Measurements from ENCODE around the gene CKM.
"Not testable (repeated sequence)": the region's sequence is repeated elsewhere in the genome, so short reads cannot be mapped to it uniquely, and the experiment has no call there.

The CKM gene

GRCh38 chr19:45290381-45290931, 32.2 kb downstream of the CKM start:
- no peak for DNase-seq (ENCODE audit: low spot score)

- DNase-seq (ENCODE audit: low spot score), result no peak
Measured at GRCh38 chr19:45283443-45284033, 39.1 kb downstream of the CKM start.

DNA sequence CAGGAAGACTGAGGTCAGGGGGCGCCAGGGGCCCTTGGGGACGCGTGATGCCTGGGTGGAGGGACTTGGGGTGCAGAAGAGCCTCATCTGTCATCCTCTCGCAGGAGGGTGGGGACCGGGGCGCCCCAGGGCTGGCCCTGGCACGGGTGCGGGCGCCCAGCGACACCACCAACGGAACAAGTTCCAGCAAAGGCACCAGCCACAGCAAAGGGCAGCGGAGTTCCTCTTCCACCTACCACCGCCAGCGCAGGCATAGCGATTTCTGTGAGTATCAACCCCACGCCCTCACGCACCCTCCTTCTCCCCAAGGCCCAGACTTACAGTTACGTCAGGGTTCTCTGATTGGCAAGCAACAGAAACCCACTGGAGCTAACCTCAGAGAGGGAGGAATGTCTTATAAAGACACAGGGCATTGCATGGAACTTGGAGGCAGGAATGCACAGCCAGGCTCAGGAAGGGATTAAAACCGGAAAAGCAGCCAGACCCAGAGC, 42.2 kb downstream of the CKM start:
- DNase-seq (ENCODE audit: low spot score), result no peak

- DNase-seq (ENCODE audit: low spot score), result no peak
Measured at GRCh38 chr19:45279587-45280192, 43.0 kb downstream of the CKM start.

GRCh38 chr19:45278087-45278486, 44.6 kb downstream of the CKM start:
- DNase-seq (ENCODE audit: low spot score), result no peak

- DNase-seq (ENCODE audit: low spot score), result no peak
Measured at GRCh38 chr19:45276284-45276687, 46.4 kb downstream of the CKM start.

- DNase-seq (ENCODE audit: low spot score), result no peak
Measured at GRCh38 chr19:45275370-45275971, 47.2 kb downstream of the CKM start.

GRCh38 chr19:45273521-45273855, 49.2 kb downstream of the CKM start:
- no peak for DNase-seq (ENCODE audit: low spot score)

DNA sequence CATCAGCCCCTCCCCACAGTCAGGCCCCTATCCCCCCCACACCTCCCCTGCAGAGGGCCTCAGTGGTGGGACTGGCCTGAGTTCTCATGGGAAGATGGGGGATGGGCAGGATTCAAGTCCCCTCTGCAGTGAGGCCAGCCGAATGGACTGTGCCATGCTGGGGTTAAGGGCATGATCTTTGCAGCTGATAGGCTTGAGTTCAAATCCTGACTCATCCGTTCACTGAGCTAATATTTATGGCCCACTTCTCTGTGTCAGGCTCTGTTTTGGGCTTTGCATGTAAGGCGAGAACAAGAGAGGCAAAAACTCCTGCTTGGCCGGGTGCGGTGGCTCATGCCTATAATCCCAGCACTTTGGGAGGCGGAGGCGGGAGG, 51.0 kb downstream of the CKM start:
- no peak for DNase-seq (ENCODE audit: low spot score)

GRCh38 chr19:45271098-45271734, 51.5 kb downstream of the CKM start:
- no peak for DNase-seq (ENCODE audit: low spot score)

- DNase-seq (ENCODE audit: low spot score), result not testable (repeated sequence)
Measured at GRCh38 chr19:45269939-45270338, 52.7 kb downstream of the CKM start.

- DNase-seq (ENCODE audit: low spot score), result no peak
Measured at GRCh38 chr19:45267296-45267695, 55.4 kb downstream of the CKM start.

DNA sequence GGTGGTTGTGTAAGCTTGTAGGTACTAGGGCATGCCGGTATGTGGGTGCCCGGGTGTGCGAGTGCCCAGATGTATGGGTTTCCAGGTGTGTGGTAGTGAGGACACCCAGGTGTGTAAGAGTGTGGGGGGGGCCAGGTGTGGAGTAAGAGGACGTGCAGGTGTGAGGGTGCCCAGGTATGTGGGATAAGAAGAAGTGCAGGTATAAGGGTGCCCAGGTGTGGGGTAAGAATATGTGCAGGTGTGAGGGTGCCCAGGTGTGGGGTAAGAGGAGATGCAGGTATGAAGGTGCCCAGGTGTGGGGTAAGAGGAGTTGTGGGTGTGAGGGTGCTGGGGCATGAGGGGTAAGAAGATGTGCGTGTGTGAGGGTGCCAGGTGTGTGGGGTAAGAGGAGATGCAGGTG, 57.3 kb downstream of the CKM start:
- no peak for DNase-seq (ENCODE audit: low spot score)

DNA sequence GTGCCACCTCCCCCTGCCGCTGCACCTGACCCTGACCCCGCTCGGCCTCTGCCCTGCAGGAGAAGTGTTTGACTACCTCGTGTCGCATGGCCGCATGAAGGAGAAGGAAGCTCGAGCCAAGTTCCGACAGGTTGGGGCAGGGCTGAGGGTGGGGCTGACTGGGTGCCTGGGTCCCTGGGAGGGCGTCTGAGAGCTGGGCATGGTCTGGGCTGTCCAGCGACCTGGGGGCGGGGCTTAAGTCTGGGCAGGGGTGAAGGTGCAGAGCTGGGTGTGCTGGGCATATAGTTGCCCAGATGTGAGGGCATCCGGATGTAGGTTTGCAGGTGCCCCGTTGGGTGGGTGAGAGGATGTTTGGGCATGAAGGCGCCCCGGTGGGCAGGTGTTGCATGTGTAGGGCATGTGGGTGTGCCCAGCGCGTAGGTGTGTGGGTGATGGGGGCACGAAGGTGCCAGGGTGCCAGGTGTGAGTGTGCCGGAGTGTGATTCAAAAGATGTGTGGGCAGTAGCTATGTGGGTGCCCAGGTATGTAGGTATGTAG, 57.8 kb downstream of the CKM start:
- DNase-seq (ENCODE audit: low spot score), result no peak

GRCh38 chr19:45263013-45263412, 59.7 kb downstream of the CKM start:
- no peak for DNase-seq (ENCODE audit: low spot score)

GRCh38 chr19:45262570-45262969, 60.1 kb downstream of the CKM start:
- no peak for DNase-seq (ENCODE audit: low spot score)

DNA sequence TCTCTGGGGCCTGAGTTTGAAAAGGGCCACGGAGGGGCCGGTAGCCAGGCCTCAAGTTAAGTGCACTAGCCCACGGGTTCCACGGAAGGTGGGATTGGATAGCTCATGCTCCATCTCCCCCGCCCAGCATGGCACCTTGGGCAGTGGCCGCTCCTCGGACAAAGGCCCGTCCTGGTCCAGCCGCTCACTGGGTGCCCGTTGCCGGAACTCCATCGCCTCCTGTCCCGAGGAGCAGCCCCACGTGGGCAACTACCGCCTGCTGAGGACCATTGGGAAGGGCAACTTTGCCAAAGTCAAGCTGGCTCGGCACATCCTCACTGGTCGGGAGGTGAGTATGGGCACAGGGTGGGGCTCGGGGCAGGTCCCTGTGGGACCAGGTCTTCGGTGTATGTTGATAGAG, 63.8 kb downstream of the CKM start:
- DNase-seq (ENCODE audit: low spot score), result no peak

DNA sequence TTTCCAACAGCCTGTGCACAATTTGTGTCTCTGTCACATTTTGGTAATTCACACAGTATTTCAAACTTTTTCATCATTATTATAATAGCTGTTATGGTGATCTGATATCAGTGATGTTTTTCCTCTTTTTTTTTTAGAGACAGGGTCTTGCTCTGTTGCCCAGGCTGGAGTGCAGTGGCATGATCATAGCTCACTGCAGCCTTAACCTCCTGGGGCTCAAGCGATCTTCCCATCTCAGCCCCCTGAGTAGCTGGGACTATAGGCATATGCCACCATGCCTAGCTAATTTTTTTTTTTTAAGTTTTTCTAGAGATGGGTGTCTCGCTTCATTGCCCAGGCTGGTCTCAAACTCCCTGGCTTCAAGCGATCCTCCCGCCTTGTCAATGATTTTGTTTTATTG, 65.8 kb downstream of the CKM start:
- no peak for DNase-seq (ENCODE audit: low spot score)
